Cardiac fibroblast (primary cell): ENCODE measurements around the gene CPB2.

Experiments used
- DNase-seq, 2 donors: peaks; one replicate each; pipeline versions ENCODE4 v3.0.0 to v3.0.0-alpha.2; 2010; ENCODE audit warnings: low read depth in 2 of 2
- H3K4me3 ChIP-seq, 2 donors: replicated peaks in 1 of 2; 1 replicate in 1 of 2; 2 replicates in 1 of 2; pipeline ENCODE4 v1.5.1; 2011; ENCODE audit warnings: low read depth in 2 of 2, low read length in 2 of 2, mild to moderate bottlenecking in 2 of 2, moderate library complexity in 1 of 2
- CTCF ChIP-seq: IDR thresholded peaks from one replicate; pipeline ENCODE4 v1.5.1; 2011; ENCODE audit warnings: low read depth, mild to moderate bottlenecking, low read length, inconsistent platforms

Gene CPB2, protein sequence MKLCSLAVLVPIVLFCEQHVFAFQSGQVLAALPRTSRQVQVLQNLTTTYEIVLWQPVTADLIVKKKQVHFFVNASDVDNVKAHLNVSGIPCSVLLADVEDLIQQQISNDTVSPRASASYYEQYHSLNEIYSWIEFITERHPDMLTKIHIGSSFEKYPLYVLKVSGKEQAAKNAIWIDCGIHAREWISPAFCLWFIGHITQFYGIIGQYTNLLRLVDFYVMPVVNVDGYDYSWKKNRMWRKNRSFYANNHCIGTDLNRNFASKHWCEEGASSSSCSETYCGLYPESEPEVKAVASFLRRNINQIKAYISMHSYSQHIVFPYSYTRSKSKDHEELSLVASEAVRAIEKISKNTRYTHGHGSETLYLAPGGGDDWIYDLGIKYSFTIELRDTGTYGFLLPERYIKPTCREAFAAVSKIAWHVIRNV

DNA sequence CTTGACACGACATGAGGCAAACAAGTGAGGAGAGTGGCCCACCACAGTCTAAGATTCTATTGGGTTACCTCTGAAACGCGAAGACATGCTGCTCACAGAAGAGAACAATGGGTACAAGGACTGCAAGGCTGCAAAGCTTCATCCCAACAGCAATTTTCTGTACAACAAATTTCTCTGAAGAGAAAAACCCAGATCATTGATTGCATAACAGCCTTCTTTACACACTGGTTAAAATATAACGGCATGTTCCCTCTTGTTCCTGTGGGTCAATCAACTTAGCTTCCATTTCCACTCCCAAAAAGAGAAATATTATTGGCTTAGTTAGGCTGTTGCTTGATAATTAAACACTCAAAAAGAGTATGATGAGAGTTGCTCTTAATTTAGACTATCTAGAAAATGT is at the start of gene CPB2:
Gene CPB2, minus strand, starts transcription at position 166 of the 400 bp plus-strand sequence. Its CDS starts 24 bp downstream, at position 142.
- H3K4me3 ChIP-seq = no peak within 1 kb of the TSS
- no peak for TF ChIP-seq CTCF
- no peak for DNase-seq

GRCh38 chr13:46154136-46154801 is 49.4 kb upstream of the CPB2 start:
- DNase-seq = peak; percentile 9 to 23
- H3K4me3 ChIP-seq = no peak overlapping the region
- no peak for TF ChIP-seq CTCF

- no peak for TF ChIP-seq CTCF
Measured at GRCh38 chr13:46152627-46153328, 47.9 kb upstream of the CPB2 start.

GRCh38 chr13:46150134-46150693 is 45.4 kb upstream of the CPB2 start:
- no peak for TF ChIP-seq CTCF
- DNase-seq = no peak

More at GRCh38 chr13:46152627-46153328, 47.9 kb upstream of the CPB2 start:
- DNase-seq = no peak
- no peak overlapping the region for H3K4me3 ChIP-seq

DNA sequence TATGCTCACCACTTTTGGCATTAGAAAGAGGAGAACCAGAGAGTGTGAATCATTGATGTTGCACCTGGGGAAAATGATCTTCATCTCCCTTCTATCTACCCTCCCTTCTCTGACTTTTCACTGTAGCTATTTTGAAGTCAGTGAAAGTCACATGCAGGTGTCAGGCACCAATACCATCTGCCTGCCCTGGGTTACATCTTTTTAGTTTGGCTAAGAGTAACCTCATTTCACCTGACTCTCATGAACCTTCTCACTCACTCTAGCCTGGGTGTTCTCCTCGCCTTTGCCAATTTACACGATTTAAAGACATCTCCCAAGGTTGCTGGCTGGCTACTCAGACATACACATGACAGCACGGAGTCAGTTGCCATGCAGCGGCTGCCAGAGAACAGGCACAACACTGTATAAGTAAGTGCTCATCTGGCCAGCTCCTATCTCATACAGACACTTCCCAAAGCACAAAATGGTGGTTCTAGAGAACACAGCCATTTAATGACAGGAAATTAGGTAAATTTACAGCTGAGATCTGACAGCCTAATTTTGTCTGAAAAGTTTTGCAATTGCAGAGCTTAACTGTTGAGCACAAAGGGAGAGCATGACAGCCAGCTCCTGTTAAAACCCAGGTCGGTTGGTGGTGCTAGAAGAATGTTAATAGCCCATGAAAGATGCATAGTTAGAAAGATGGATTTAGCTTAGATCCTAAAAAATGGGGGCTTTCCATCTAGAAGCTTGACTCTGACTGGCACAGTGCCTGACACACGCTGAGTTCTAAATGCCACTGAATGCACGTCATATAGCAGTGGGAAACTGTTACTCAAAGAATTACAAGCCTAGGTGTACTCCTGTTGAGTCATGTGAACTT is 44.7 kb upstream of the CPB2 start:
- TF ChIP-seq CTCF = no peak
- DNase-seq = peak in 1 of 2 donors; percentile 74

More at GRCh38 chr13:46150134-46150693, 45.4 kb upstream of the CPB2 start:
- no peak overlapping the region for H3K4me3 ChIP-seq

DNA sequence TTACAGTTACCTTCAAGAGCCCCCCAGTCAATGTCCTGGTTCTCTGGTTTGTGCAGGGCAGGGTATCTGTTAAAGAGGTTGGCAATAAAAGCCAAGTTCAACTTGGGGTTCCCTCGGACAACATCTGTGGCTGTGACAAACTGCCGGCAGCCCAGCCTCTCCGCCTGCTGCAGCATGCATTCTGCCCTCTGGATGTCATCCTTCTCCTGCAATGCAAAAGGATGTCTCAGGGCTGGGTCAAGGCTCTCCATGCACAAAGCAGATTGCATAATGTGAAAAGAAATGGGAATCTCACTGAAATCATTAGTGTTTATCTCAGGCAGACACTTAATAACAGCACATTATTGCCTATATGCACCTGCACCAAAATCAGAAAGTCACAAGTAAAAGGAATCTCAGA is 42.1 kb upstream of the CPB2 start:
- peak; percentile 19 to 39 for DNase-seq
- no peak overlapping the region for H3K4me3 ChIP-seq
- peak; percentile 49 for TF ChIP-seq CTCF

More for the DNA sequence above, 44.7 kb upstream of the CPB2 start:
- H3K4me3 ChIP-seq = no peak overlapping the region
